ENCODE data around the gene CENPF.

GRCh38 chr1:214582289-214582891 lies 20.6 kb upstream of the CENPF start:
- TF ChIP-seq EZH2 (IDR thresholded peaks at IDR 0.05; ENCODE audit: low read depth, unreplicated experiment): no peak
- no peak for TF ChIP-seq CTCF (conservative IDR thresholded peaks at IDR 0.05; ENCODE audit: low read depth in 2 of 2)
- no peak for TF ChIP-seq POLR2AphosphoS5 (IDR thresholded peaks at IDR 0.05; ENCODE audit: low read depth)

All from GM23338 (cell line).